Colonic mucosa (tissue), 4 donors: Measurements from ENCODE around the gene ABHD14A. TPM values are rescaled to one million over a fixed set of nuclear protein-coding genes. Genes with fewer than 3 reads are reported as not detected.

Source experiments
- DNase-seq: peaks from one replicate; pipeline ENCODE4 v3.0.0-alpha.2; 2020
- H3K27ac ChIP-seq: fragments of 200-600 bp; one replicate; pipeline ENCODE4 v1.8.0; 2021
- H3K27me3 ChIP-seq: fragments of 200-600 bp; one replicate; pipeline ENCODE4 v1.8.0; 2021
- H3K36me3 ChIP-seq: fragments of 200-600 bp; one replicate; pipeline ENCODE4 v1.8.0; 2021
- H3K4me1 ChIP-seq: fragments of 200-600 bp; one replicate; pipeline ENCODE4 v1.8.0; 2021; ENCODE audit warnings: mild to moderate bottlenecking
- H3K4me3 ChIP-seq: fragments of 200-600 bp; one replicate; pipeline ENCODE4 v1.8.0; 2021
- H3K9ac ChIP-seq, 2 donors: one replicate each; pipeline ENCODE4 v1.7.0; 2013; ENCODE audit warnings: control low read depth in 2 of 2, low read depth in 2 of 2, low read length in 2 of 2
- H3K9me3 ChIP-seq: fragments of 200-600 bp; one replicate; pipeline ENCODE4 v1.8.0; 2021
- intact Hi-C: fragments of 100-400 bp; cut with DNase I; formaldehyde crosslinking; loops from one replicate; pipeline ENCODE4 v1.14.1; 2022
- total RNA-seq, 2 donors: library from RNA; stranded (reverse); fragmentation: NEBNext Ultra II Directional in 1 of 2; extraction: Animal tissue kit (Norgen Biotek cat#: 25700) in 1 of 2; gene quantifications; one replicate each; pipeline ENCODE4 v1.2.1, GENCODE V29; 2021
- TF ChIP-seq, protein P1 (sequence below): fragments of 200-600 bp; IDR thresholded peaks from one replicate; pipeline ENCODE4 v1.8.0; 2022; ENCODE audit warnings: antibody characterized with exemption, mild to moderate bottlenecking
- donor health status: healthy.
- donor health status: DM: no; HTN: no; CAD: no.
- donor health status: DM: no; HTN: no; CAD: no.

Gene ABHD14A
- total RNA-seq, 2 donors from 2014 or later = 7.4 to 9.6 TPM

DNA sequence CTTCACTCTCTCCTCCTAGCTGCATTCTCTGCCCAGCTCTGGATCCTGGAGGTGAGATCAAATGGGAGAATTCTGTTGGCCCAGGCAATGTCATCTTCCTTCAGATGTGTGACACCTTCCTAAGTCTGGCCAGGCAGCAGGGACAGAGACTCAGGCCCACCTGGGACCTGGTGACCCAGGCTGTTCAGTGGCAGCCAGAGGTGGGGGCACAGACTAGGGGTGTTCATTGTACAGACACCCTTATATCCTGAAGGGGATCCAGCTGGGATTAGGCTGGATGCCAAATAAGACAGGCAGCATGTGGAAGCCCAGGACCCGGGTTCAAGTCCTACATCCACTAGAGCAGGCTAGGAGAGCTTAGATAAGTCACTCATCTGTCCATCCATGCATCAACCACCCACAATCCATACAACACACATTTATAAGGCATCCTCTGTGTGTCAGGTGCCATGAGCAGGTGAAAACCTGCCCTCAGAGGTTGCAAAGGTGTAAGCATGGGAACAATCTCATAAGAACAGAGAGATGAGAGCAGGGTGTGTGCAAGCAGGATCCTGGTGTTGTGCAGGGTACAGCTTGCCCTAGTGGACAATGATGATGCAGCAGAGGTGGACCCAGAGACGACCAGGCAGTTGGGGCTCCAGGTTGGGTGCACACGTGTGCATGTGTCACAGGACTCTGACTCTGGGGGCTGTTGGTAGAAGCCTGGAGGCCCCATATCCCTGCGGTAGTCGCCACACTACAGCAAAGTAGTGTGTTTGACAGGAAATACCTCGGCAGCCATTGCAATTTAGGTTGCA lies 39.1 kb downstream of the ABHD14A start:
- intact Hi-C loops = no loop called here
- no peak for DNase-seq
- no peak overlapping the region for H3K9ac ChIP-seq
- no peaks in the 10 kb centered on the region for H3K9me3 ChIP-seq
- no peak overlapping the region for H3K27ac ChIP-seq
- H3K36me3 ChIP-seq = no peaks in the 10 kb centered on the region
- TF ChIP-seq, protein P1, sequence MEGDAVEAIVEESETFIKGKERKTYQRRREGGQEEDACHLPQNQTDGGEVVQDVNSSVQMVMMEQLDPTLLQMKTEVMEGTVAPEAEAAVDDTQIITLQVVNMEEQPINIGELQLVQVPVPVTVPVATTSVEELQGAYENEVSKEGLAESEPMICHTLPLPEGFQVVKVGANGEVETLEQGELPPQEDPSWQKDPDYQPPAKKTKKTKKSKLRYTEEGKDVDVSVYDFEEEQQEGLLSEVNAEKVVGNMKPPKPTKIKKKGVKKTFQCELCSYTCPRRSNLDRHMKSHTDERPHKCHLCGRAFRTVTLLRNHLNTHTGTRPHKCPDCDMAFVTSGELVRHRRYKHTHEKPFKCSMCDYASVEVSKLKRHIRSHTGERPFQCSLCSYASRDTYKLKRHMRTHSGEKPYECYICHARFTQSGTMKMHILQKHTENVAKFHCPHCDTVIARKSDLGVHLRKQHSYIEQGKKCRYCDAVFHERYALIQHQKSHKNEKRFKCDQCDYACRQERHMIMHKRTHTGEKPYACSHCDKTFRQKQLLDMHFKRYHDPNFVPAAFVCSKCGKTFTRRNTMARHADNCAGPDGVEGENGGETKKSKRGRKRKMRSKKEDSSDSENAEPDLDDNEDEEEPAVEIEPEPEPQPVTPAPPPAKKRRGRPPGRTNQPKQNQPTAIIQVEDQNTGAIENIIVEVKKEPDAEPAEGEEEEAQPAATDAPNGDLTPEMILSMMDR = no peak
- no peak overlapping the region for H3K4me3 ChIP-seq
- no peaks in the 10 kb centered on the region for H3K27me3 ChIP-seq
- no peaks in the 10 kb centered on the region for H3K4me1 ChIP-seq

DNA sequence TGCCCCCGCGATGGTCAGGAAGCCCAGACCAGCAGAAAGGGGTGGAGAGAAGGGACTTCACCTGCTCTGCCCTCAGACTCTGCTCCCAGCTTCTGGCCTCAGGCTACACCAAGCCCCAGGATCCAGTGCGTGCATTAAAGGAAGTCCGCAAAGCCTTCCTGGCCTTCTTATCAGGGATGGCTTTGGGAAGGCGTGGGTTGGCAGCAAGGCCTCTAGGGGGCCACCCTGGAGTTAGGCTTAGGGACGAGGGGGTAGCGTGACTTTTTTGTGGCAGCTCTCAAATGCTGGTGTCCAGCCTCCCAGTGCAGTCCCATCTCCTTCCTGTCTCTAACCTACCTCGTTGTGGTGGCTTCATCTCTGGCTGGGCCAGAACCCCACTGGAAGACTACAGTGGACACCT lies 39.7 kb downstream of the ABHD14A start:
- H3K4me1 ChIP-seq = no peaks in the 10 kb centered on the region
- H3K9ac ChIP-seq = no peak overlapping the region
- no peak overlapping the region for H3K27ac ChIP-seq
- no peak for DNase-seq
- H3K27me3 ChIP-seq = no peaks in the 10 kb centered on the region
- H3K4me3 ChIP-seq = no peak overlapping the region
- TF ChIP-seq, protein P1 = no peak
- no peaks in the 10 kb centered on the region for H3K9me3 ChIP-seq
- intact Hi-C loops = no loop called here
- no peaks in the 10 kb centered on the region for H3K36me3 ChIP-seq

- TF ChIP-seq, protein P1 = no peak
- no peaks in the 10 kb centered on the region for H3K4me1 ChIP-seq
- no peak overlapping the region for H3K27ac ChIP-seq
- no peak overlapping the region for H3K4me3 ChIP-seq
- H3K36me3 ChIP-seq = no peaks in the 10 kb centered on the region
- DNase-seq = no peak
- no peaks in the 10 kb centered on the region for H3K27me3 ChIP-seq
- intact Hi-C loops = no loop called here
- H3K9me3 ChIP-seq = no peaks in the 10 kb centered on the region
- no peak overlapping the region for H3K9ac ChIP-seq
Measured at GRCh38 chr3:52015438-52016228, 40.8 kb downstream of the ABHD14A start.

DNA sequence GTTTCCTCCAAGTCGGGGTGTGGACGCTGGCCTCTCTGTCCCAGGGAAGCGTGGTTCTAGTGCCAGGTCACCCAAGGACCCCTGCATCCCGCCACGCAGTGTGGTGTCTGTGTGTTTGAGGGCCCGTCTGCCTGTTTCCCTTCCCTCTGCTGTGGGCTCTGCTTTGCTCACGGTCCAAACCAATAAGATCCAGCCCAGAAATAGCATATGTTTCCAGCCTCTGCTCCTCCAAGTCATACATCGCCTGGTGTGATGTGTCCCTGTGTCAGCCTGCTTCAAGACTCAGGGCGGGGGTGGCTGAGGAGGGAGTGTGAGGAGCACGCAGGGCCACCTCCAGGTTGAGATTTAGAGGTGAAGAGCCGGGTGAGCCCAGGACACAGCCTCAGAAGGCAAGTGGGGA lies 42.7 kb downstream of the ABHD14A start:
- no peak overlapping the region for H3K27ac ChIP-seq
- no peaks in the 10 kb centered on the region for H3K36me3 ChIP-seq
- no peak overlapping the region for H3K4me3 ChIP-seq
- H3K9me3 ChIP-seq = no peaks in the 10 kb centered on the region
- intact Hi-C loops = no loop called here
- no peaks in the 10 kb centered on the region for H3K4me1 ChIP-seq
- no peak overlapping the region for H3K9ac ChIP-seq
- H3K27me3 ChIP-seq = no peaks in the 10 kb centered on the region
- DNase-seq = no peak
- TF ChIP-seq, protein P1 = no peak

DNA sequence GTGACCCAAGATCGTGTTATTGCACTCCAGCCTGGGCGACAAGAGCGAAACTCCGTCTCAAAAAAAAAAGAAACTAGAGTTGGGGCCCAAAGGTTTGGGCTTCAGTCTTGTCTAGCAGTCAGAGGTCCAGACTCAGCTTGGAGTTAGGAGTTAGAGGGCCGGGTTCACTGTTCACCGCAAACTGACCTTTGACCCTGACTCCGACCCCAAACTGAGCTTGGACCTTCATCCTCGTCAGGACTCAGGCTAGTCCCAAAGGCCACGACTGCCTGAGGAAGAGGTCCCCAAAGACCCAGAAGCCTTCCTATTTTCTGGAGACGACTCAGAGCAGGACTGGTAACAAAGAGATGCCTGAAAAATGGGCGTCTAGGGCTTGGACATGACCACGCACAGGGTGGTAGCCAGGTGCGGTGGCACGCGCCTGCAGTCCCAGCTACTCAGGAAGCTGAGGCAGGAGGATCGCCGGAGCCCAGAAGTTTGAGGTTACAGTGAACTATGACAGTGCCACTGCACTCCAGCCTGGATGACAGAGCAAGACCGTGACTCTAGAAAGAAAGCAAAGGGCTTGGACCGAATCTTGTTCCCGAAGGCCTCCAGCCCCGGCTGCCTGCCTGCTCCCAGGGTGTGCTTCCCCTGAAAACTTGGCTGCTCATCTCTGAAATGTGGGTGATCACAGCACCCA lies 43.6 kb downstream of the ABHD14A start:
- Histone ChIP-seq H3K9me3 (no peaks in the 10 kb centered on the region), H3K27me3 (no peaks in the 10 kb centered on the region), H3K36me3 (no peaks in the 10 kb centered on the region), H3K9ac (no peak overlapping the region), H3K27ac (no peak overlapping the region), H3K4me3 (no peak overlapping the region), H3K4me1 (no peaks in the 10 kb centered on the region)
- intact Hi-C loops = no loop called here
- DNase-seq = no peak
- TF ChIP-seq, protein P1 = no peak
